BJ (cell line): ENCODE results near the gene GRAP2. TPM values are rescaled to one million over a fixed set of nuclear protein-coding genes. Genes with fewer than 3 reads are reported as not detected.

Source experiments
- CTCF ChIA-PET: fragments of 350-600 bp; formaldehyde crosslinking; extraction: SDS; loops from one replicate; lab custom pipeline; 2021; ENCODE audit warnings: antibody characterized with exemption, inconsistent platforms; lab: Yijun Ruan, JAX
- POLR2A ChIA-PET: fragments of 300-600 bp; sonication (Branson Sonifier 250); formaldehyde crosslinking; extraction: SDS; loops from one replicate; lab custom pipeline; 2021; ENCODE audit warnings: antibody characterized with exemption; lab: Charles Lee
- DNase-seq: peaks from one replicate; pipeline ENCODE4 v3.0.0-alpha.2; 2011; ENCODE audit warnings: low read depth
- H3K27me3 ChIP-seq: 2 replicates; pipeline ENCODE4 v1.6.0; 2011; ENCODE audit warnings: low read length; ENCODE audit not compliant: control insufficient read depth, insufficient read depth
- H3K36me3 ChIP-seq: 2 replicates; pipeline ENCODE4 v1.5.1; 2011; ENCODE audit warnings: low read length; ENCODE audit not compliant: control insufficient read depth, insufficient read depth
- H3K4me3 ChIP-seq: 2 replicates; pipeline ENCODE4 v1.5.1; 2011; ENCODE audit warnings: low read depth, mild to moderate bottlenecking, control low read depth, low read length
- CTCF ChIP-seq: IDR thresholded peaks from 2 replicates; pipeline ENCODE4 v1.5.1; 2011; ENCODE audit warnings: low read depth, mild to moderate bottlenecking, control low read depth, inconsistent platforms, low read length, moderate library complexity; ENCODE audit not compliant: insufficient read depth
- polyA plus RNA-seq: library from polyadenylated mRNA; depleted of rRNA; stranded (reverse); fragments of >200 nt; gene quantifications from 2 replicates; pipeline ENCODE4 v1.2.3, GENCODE V29; 2011

GRAP2 gene
- polyA plus RNA-seq, 1 experiment: not detected

GRCh38 chr22:39966470-39966869, 65.6 kb downstream of the GRAP2 start:
- no peak for TF ChIP-seq CTCF
- peaks cover 12% of the 10 kb centered on the region for H3K27me3 ChIP-seq
- H3K36me3 ChIP-seq: no peaks in the 10 kb centered on the region
- CTCF ChIA-PET: interaction anchor here (0.9 kb wide), 1 partner anchor 472 kb away, joined by 3 read pairs; no protein-coding TSS in a partner anchor
- H3K4me3 ChIP-seq: no peak overlapping the region
- DNase-seq: no peak
- POLR2A ChIA-PET: no interaction called here

- TF ChIP-seq CTCF: no peak
- CTCF ChIA-PET: interaction anchor here (1.7 kb wide), 1 partner anchor 15 kb away, joined by 5 read pairs; no protein-coding TSS in a partner anchor
- H3K36me3 ChIP-seq: no peaks in the 10 kb centered on the region
- peaks cover 17% of the 10 kb centered on the region for H3K27me3 ChIP-seq
- no peak overlapping the region for H3K4me3 ChIP-seq
- DNase-seq: no peak
- POLR2A ChIA-PET: no interaction called here
Observed at GRCh38 chr22:39967103-39967829, 66.4 kb downstream of the GRAP2 start.

- DNase-seq: no peak
- ChIA-PET POLR2A (no interaction called here), CTCF (interaction anchor here (1.1 to 1.7 kb wide), 2 partner anchors 9 to 14 kb away, joined by 3 to 5 read pairs; no protein-coding TSS in a partner anchor)
- H3K36me3 ChIP-seq: no peaks in the 10 kb centered on the region
- peaks cover 20% of the 10 kb centered on the region for H3K27me3 ChIP-seq
- H3K4me3 ChIP-seq: no peak overlapping the region
- no peak for TF ChIP-seq CTCF
Observed at GRCh38 chr22:39967996-39968972, 67.4 kb downstream of the GRAP2 start.

- CTCF ChIA-PET: interaction anchor here (1.0 kb wide), 1 partner anchor 29 kb away, joined by 4 read pairs; no protein-coding TSS in a partner anchor
- H3K27me3 ChIP-seq: peaks cover 24% of the 10 kb centered on the region
- DNase-seq: no peak
- POLR2A ChIA-PET: no interaction called here
- H3K36me3 ChIP-seq: no peaks in the 10 kb centered on the region
- no peak overlapping the region for H3K4me3 ChIP-seq
- no peak for TF ChIP-seq CTCF
Observed at GRCh38 chr22:39970742-39971141, 69.9 kb downstream of the GRAP2 start.

DNA sequence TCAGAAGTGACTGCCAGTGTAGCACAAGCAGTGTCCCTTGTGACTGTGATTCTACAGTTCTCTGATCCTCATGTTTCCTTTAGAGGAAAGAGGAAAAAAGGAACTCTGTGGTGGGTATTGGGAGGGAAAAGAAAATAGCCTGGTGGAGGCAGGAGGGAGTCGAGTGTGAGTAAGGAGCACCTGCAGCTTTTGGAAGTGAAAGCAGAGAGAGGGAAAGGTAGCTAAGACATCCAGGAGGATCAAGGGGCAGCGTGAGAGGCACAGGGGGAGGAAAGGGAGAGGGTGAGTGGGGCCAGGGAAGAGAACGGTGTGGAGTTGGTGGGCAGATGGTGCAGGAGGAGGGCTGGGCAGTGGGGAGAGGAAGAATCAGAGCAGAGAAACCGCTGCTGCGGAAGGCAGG, 71.8 kb downstream of the GRAP2 start:
- ChIA-PET CTCF (interaction anchor here (0.9 kb wide), 1 partner anchor 8 kb away, joined by 3 read pairs; no protein-coding TSS in a partner anchor), POLR2A (no interaction called here)
- no peak for DNase-seq
- Histone ChIP-seq H3K4me3 (no peak overlapping the region), H3K27me3 (peaks cover 29% of the 10 kb centered on the region), H3K36me3 (no peaks in the 10 kb centered on the region)
- TF ChIP-seq CTCF: no peak
